Stimulated activated CD4-positive, alpha-beta T cell treated with anti-CD3 and anti-CD28 coated beads, TNF-alpha, amount 100 ng/mL, for 1 hour (primary cell): ENCODE data around the gene BRSK1.

Source experiments
- DNase-seq, 3 donors: peaks; one replicate each; pipeline ENCODE4 v3.0.0-alpha.2; 2020; ENCODE audit warnings: low read depth in 3 of 3, low spot score in 1 of 3

The BRSK1 gene

GRCh38 chr19:55273978-55274707 is 9.7 kb upstream of the BRSK1 start:
- no peak for DNase-seq

- DNase-seq: no peak
Measured at GRCh38 chr19:55275851-55276719, 7.7 kb upstream of the BRSK1 start.

- DNase-seq: no peak
Measured at GRCh38 chr19:55276720-55277430, 6.9 kb upstream of the BRSK1 start.

GRCh38 chr19:55277494-55277893 is 6.3 kb upstream of the BRSK1 start:
- no peak for DNase-seq

- DNase-seq: no peak
Measured at GRCh38 chr19:55278391-55279135, 5.2 kb upstream of the BRSK1 start.

GRCh38 chr19:55279340-55279739 is 4.5 kb upstream of the BRSK1 start:
- no peak for DNase-seq

GRCh38 chr19:55279770-55280643 is 3.8 kb upstream of the BRSK1 start, which contains the start of gene HSPBP1:
TSS of gene HSPBP1 (minus strand) at chr19:55280110. CDS start at chr19:55279608, 502 bp downstream.
- peak; percentile 85 to 93 (median 88) for DNase-seq

GRCh38 chr19:55284405-55285058 is 735 bp downstream of the BRSK1 start:
- DNase-seq: no peak

GRCh38 chr19:55285229-55285890 is 1.6 kb downstream of the BRSK1 start:
- DNase-seq: no peak

GRCh38 chr19:55287361-55288079 is 3.7 kb downstream of the BRSK1 start:
- DNase-seq: no peak

GRCh38 chr19:55289117-55289796 is 5.5 kb downstream of the BRSK1 start:
- DNase-seq: no peak

- no peak for DNase-seq
Measured at GRCh38 chr19:55297267-55297666, 13.5 kb downstream of the BRSK1 start.

- no peak for DNase-seq
Measured at GRCh38 chr19:55299991-55300390, 16.2 kb downstream of the BRSK1 start.

- DNase-seq: no peak
Measured at GRCh38 chr19:55300886-55301458, 17.2 kb downstream of the BRSK1 start.

- peak; percentile 81 to 98 (median 93) for DNase-seq
Measured at GRCh38 chr19:55301459-55302317, 17.9 kb downstream of the BRSK1 start.

GRCh38 chr19:55302318-55302703 is 18.5 kb downstream of the BRSK1 start:
- no peak for DNase-seq
